ENCODE data around the gene C10orf95. TPM values are rescaled to one million over a fixed set of nuclear protein-coding genes. Genes with fewer than 3 reads are reported as not detected.

The C10orf95 gene
- total RNA-seq, 1 donor from 2014 or later: 5.7 TPM

GRCh38 chr10:102421507-102421756 lies 29.9 kb downstream of the C10orf95 start:
- Histone ChIP-seq H3K27ac (peak overlapping the region; percentile 91), H3K9me3 (no peaks in the 10 kb centered on the region), H3K4me1 (peaks cover 35% of the 10 kb centered on the region), H3K4me3 (peak overlapping the region; percentile 88), H3K27me3 (ENCODE audit: low read depth) (peaks cover 20% of the 10 kb centered on the region), H3K36me3 (peaks cover 22% of the 10 kb centered on the region)
- intact Hi-C loops (cut with DNase I): no loop called here
- peak; percentile 0 to 1 for ATAC-seq
- DNase-seq: no peak
- no peak for TF ChIP-seq CTCF (IDR thresholded peaks at IDR 0.05)

- peak within 1 kb of the TSS; percentile 91 for H3K27ac ChIP-seq
- peaks cover 22% of the 10 kb centered on the region for H3K36me3 ChIP-seq
- peak within 1 kb of the TSS; percentile 88 for H3K4me3 ChIP-seq
- DNase-seq: peak; percentile 98
- H3K4me1 ChIP-seq: peaks cover 35% of the 10 kb centered on the region
- peak; percentile 87 to 92 for ATAC-seq
- TF ChIP-seq CTCF (IDR thresholded peaks at IDR 0.05): no peak
- intact Hi-C loops (cut with DNase I): no loop called here
- H3K9me3 ChIP-seq: no peaks in the 10 kb centered on the region
- H3K27me3 ChIP-seq (ENCODE audit: low read depth): peaks cover 24% of the 10 kb centered on the region
Observed at GRCh38 chr10:102420714-102421506, 30.4 kb downstream of the C10orf95 start, which contains the start of gene FBXL15. TSS of gene FBXL15 (plus strand) at chr10:102420836. CDS start at chr10:102421130, 294 bp downstream.

GRCh38 chr10:102420181-102420713 lies 31.1 kb downstream of the C10orf95 start:
- peaks cover 35% of the 10 kb centered on the region for H3K4me1 ChIP-seq
- no peak for TF ChIP-seq CTCF (IDR thresholded peaks at IDR 0.05)
- H3K27me3 ChIP-seq (ENCODE audit: low read depth): peaks cover 30% of the 10 kb centered on the region
- H3K36me3 ChIP-seq: peaks cover 22% of the 10 kb centered on the region
- no peak for ATAC-seq
- H3K9me3 ChIP-seq: no peaks in the 10 kb centered on the region
- intact Hi-C loops (cut with DNase I): no loop called here
- no peak for DNase-seq
- peak overlapping the region; percentile 88 for H3K4me3 ChIP-seq
- H3K27ac ChIP-seq: peak overlapping the region; percentile 91

GRCh38 chr10:102419269-102420180 lies 31.8 kb downstream of the C10orf95 start:
- ATAC-seq: peak in 1 of 2 donors; percentile 12

More at GRCh38 chr10:102419269-102420180, 31.8 kb downstream of the C10orf95 start:
- Histone ChIP-seq H3K9me3 (no peaks in the 10 kb centered on the region), H3K36me3 (peaks cover 16% of the 10 kb centered on the region), H3K4me1 (peaks cover 35% of the 10 kb centered on the region), H3K27me3 (ENCODE audit: low read depth) (peaks cover 38% of the 10 kb centered on the region), H3K4me3 (peak overlapping the region; percentile 88), H3K27ac (no peak overlapping the region)
- intact Hi-C loops (cut with DNase I): no loop called here
- no peak for DNase-seq
- TF ChIP-seq CTCF (IDR thresholded peaks at IDR 0.05): no peak

All from lower lobe of right lung (tissue), 2 donors.